ENCODE results near the gene LIMCH1.

The LIMCH1 gene

DNA sequence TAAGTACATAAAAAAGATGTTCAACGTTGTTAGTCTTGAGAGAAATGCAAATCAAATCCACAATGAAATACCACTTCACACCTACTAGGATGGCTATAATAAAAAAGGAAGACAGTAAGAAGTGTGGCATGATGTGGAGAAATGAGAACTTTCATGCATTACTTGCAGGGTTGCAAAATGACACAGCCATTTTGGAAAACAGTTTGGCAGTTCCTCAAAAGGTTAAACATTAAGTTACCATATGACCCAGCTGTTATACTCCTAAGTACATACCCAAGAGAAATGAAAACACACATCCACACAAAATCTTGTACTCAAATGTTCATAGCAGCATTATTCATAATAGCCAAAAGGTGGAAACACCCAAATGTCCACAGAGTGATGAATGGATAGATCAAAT lies 25.8 kb upstream of the LIMCH1 start:
- TF ChIP-seq FOXP2 (optimal IDR thresholded peaks at IDR 0.05; ENCODE audit: borderline replicate concordance, extremely low read depth, extremely low read length, insufficient read depth), result no peak
- no peak for TF ChIP-seq TAF1 (IDR thresholded peaks at IDR 0.05; ENCODE audit: borderline replicate concordance, insufficient read depth, low read length)
- no peak for TF ChIP-seq POLR2AphosphoS5 (IDR thresholded peaks at IDR 0.05; ENCODE audit: low read depth, low read length)
- TF ChIP-seq SIN3A (IDR thresholded peaks at IDR 0.05; ENCODE audit: borderline replicate concordance, insufficient read depth, low read length), result no peak
- TF ChIP-seq, protein P1, sequence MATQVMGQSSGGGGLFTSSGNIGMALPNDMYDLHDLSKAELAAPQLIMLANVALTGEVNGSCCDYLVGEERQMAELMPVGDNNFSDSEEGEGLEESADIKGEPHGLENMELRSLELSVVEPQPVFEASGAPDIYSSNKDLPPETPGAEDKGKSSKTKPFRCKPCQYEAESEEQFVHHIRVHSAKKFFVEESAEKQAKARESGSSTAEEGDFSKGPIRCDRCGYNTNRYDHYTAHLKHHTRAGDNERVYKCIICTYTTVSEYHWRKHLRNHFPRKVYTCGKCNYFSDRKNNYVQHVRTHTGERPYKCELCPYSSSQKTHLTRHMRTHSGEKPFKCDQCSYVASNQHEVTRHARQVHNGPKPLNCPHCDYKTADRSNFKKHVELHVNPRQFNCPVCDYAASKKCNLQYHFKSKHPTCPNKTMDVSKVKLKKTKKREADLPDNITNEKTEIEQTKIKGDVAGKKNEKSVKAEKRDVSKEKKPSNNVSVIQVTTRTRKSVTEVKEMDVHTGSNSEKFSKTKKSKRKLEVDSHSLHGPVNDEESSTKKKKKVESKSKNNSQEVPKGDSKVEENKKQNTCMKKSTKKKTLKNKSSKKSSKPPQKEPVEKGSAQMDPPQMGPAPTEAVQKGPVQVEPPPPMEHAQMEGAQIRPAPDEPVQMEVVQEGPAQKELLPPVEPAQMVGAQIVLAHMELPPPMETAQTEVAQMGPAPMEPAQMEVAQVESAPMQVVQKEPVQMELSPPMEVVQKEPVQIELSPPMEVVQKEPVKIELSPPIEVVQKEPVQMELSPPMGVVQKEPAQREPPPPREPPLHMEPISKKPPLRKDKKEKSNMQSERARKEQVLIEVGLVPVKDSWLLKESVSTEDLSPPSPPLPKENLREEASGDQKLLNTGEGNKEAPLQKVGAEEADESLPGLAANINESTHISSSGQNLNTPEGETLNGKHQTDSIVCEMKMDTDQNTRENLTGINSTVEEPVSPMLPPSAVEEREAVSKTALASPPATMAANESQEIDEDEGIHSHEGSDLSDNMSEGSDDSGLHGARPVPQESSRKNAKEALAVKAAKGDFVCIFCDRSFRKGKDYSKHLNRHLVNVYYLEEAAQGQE (IDR thresholded peaks at IDR 0.05; ENCODE audit: insufficient read depth in 1 of 2, low read depth in 2 of 2, low read length in 2 of 2), result no peak

DNA sequence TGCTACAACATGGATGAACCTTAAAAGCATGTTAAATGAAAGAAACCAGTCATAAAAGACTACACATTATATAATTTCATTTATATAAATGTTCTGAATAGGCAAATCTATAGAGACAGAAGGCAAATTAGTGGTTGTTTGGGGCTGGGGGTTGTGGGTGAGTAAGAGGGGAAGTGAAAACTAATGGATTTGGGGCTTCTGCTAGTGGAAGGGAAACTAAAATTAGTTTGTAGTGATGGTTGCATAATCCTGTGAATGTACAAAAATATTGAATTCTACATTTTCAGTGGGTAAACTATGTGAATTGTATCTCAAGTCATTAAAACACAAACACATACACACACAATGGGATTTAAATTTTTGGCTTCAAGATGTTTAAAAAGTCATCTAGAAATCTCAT lies 25.4 kb upstream of the LIMCH1 start:
- TF ChIP-seq SIN3A (IDR thresholded peaks at IDR 0.05; ENCODE audit: borderline replicate concordance, insufficient read depth, low read length) (no peak), TAF1 (IDR thresholded peaks at IDR 0.05; ENCODE audit: borderline replicate concordance, insufficient read depth, low read length) (no peak), POLR2AphosphoS5 (IDR thresholded peaks at IDR 0.05; ENCODE audit: low read depth, low read length) (no peak), FOXP2 (optimal IDR thresholded peaks at IDR 0.05; ENCODE audit: borderline replicate concordance, extremely low read depth, extremely low read length, insufficient read depth) (no peak)
- TF ChIP-seq, protein P1 (IDR thresholded peaks at IDR 0.05; ENCODE audit: insufficient read depth in 1 of 2, low read depth in 2 of 2, low read length in 2 of 2), result no peak

DNA sequence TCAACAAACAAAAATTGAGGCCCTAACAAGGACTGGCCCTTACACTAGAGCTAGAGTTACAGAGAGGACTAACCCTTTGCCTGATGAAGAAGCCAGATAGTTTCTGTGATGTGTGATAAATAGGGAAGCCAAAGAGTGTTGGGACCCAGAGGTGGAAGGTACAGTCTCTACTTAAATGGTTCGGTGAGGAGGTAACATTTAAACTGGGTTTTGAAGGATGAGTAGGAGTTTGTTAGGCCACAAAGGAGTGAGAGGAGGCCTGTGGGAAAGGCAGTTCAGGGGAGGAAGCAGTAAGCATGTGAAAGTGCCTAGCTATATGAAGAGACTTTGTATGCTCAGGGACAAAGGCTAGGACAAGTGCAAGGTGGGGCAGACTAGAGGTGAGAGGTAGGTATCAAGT lies 23.8 kb upstream of the LIMCH1 start:
- TF ChIP-seq POLR2AphosphoS5 (IDR thresholded peaks at IDR 0.05; ENCODE audit: low read depth, low read length), result no peak
- TF ChIP-seq FOXP2 (optimal IDR thresholded peaks at IDR 0.05; ENCODE audit: borderline replicate concordance, extremely low read depth, extremely low read length, insufficient read depth), result no peak
- TF ChIP-seq, protein P1 (IDR thresholded peaks at IDR 0.05; ENCODE audit: insufficient read depth in 1 of 2, low read depth in 2 of 2, low read length in 2 of 2), result no peak
- TF ChIP-seq TAF1 (IDR thresholded peaks at IDR 0.05; ENCODE audit: borderline replicate concordance, insufficient read depth, low read length), result no peak
- TF ChIP-seq SIN3A (IDR thresholded peaks at IDR 0.05; ENCODE audit: borderline replicate concordance, insufficient read depth, low read length), result no peak

DNA sequence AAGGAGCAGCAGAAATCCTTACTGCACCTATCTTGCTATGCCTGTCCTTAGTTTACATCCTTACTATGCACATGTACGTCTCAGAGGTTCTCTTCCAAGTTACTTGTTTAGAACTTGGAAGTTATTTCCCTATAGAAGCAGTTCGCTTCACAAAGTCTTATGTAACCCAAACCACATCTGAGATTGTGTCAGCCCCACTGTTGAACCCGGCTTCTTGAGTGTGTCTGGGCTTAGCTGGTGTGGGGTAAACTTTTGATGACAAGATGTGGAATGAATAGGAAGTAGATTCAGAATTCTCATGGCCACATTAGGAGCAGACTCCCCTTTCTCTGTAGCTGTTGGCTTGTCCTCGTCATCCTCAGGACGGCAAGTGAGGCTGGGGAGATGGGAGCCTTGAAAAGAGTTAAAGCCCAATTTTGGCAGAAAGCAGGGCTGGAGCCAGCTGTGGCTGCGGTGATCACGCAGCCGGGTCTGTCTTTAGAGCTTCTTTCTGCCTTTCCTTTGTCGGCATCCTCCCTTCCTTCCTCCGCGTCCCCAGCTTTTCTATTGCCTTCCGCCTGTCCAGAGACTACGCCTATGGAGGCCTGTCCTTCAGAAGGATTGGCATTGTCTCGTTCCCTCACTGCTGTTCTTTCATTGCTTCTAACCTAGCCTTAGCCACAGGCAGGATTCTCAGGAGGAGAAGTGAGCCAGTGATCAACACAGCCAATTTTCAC lies 23.0 kb upstream of the LIMCH1 start:
- TF ChIP-seq, protein P1 (IDR thresholded peaks at IDR 0.05; ENCODE audit: insufficient read depth in 1 of 2, low read depth in 2 of 2, low read length in 2 of 2), result no peak

DNA sequence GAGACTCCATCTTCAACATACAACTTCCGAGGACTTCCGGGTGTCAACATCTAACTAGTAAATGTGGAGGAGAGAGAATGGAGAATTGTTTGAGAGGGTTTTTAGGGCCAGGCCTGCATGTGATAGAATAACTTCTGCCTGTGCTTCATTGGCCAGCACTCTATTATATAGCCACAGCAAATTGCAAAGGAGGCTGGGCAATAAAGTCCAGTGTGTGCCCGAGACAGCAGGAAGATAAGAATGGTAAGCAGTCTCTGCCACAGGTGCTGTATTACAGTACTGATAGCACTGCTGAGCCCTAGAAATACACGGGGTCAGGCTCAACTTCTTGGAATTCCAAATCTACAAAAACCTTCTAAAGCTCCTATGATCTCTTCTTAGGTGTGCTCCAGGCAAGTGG lies 20.8 kb upstream of the LIMCH1 start:
- TF ChIP-seq, protein P1 (IDR thresholded peaks at IDR 0.05; ENCODE audit: insufficient read depth in 1 of 2, low read depth in 2 of 2, low read length in 2 of 2), result no peak
- no peak for TF ChIP-seq FOXP2 (optimal IDR thresholded peaks at IDR 0.05; ENCODE audit: borderline replicate concordance, extremely low read depth, extremely low read length, insufficient read depth)
- no peak for TF ChIP-seq TAF1 (IDR thresholded peaks at IDR 0.05; ENCODE audit: borderline replicate concordance, insufficient read depth, low read length)
- no peak for TF ChIP-seq SIN3A (IDR thresholded peaks at IDR 0.05; ENCODE audit: borderline replicate concordance, insufficient read depth, low read length)
- no peak for TF ChIP-seq POLR2AphosphoS5 (IDR thresholded peaks at IDR 0.05; ENCODE audit: low read depth, low read length)

Data from PFSK-1 (cell line).